Neural progenitor cell (in vitro differentiated cells): ENCODE measurements around the gene WASL.

ENCODE experiments used
- CTCF ChIP-seq: fragments of 200-600 bp; sonication (generic); IDR thresholded peaks from 2 replicates; pipeline ENCODE4 v1.5.1; 2017; ENCODE audit warnings: antibody characterized with exemption, mild to moderate bottlenecking
- EZH2 ChIP-seq: fragments of 200-600 bp; sonication (generic); IDR thresholded peaks from 2 replicates; pipeline ENCODE4 v1.6.1; 2017; ENCODE audit warnings: antibody characterized with exemption, mild to moderate bottlenecking, moderate library complexity
- EZH2phosphoT487 ChIP-seq: fragments of 200-600 bp; sonication (generic); IDR thresholded peaks from 2 replicates; pipeline ENCODE4 v1.6.1; 2017; ENCODE audit warnings: antibody characterized with exemption

- no peak for TF ChIP-seq CTCF
- TF ChIP-seq EZH2: no peak
- no peak for TF ChIP-seq EZH2phosphoT487
These were observed 22.5 kb upstream of the WASL start for GRCh38 chr7:123771256-123771655.
